ENCODE data around the gene GALNTL6. TPM values are rescaled to one million over a fixed set of nuclear protein-coding genes. Genes with fewer than 3 reads are reported as not detected.

GALNTL6 gene
- total and polyA plus RNA-seq, 2 donors (not counting 3 experiments of a cell fraction or from before 2014, with no cell fraction given): not detected

- H3K79me2 ChIP-seq (ENCODE audit: control insufficient read depth, insufficient read depth, low read length): no peaks in the 10 kb centered on the region
- CTCF ChIA-PET: interaction anchor here (0.7 to 3.2 kb wide), 11 partner anchors 11 to 277 kb away, joined by 3 to 67 read pairs (median 4); no protein-coding TSS in a partner anchor
- no peaks in the 10 kb centered on the region for H4K20me1 ChIP-seq (replicated peaks; ENCODE audit: control insufficient read depth, extremely low read depth, insufficient read depth, low read length)
- intact Hi-C loops (cut with micrococcal nuclease): no loop called here
- BruUV-seq (replicated peaks): no TSS peak
- H3K27me3 ChIP-seq (ENCODE audit: control insufficient read depth in 2 of 2, insufficient read depth in 2 of 2, low read length in 2 of 2): no peaks in the 10 kb centered on the region
- DNase-seq (ENCODE audit: low read depth, low spot score) (no peak), FAIRE-seq (no peak)
- H3K36me3 ChIP-seq (ENCODE audit: control insufficient read depth in 2 of 2, extremely low read depth in 1 of 2, insufficient read depth in 2 of 2, low read length in 2 of 2): no peaks in the 10 kb centered on the region
- H3K4me2 ChIP-seq (ENCODE audit: insufficient read depth, low read length): no peak overlapping the region
- dilution Hi-C loops (cut with MboI; ENCODE audit: extremely low pct_ligation_motif_present, low sequenced_read_pairs): no loop called here
- no peaks in the 10 kb centered on the region for H3K4me1 ChIP-seq (ENCODE audit: control insufficient read depth, extremely low read depth, insufficient read depth, low read length)
- no peak overlapping the region for H3K27ac ChIP-seq (ENCODE audit: insufficient read depth, low read depth, low read length)
- no peaks in the 10 kb centered on the region for H3K9me3 ChIP-seq (replicated peaks; ENCODE audit: control insufficient read depth, insufficient read depth, low read length)
- TF ChIP-seq FOS (IDR thresholded peaks at IDR 0.05; ENCODE audit: borderline replicate concordance, insufficient read depth, low read length) (no peak), POLR2A (IDR thresholded peaks at IDR 0.05; ENCODE audit: low read depth, low read length) (no peak), EZH2 (IDR thresholded peaks at IDR 0.05; ENCODE audit: borderline replicate concordance, low read depth, low read length, severe bottlenecking) (no peak), POLR2AphosphoS5 (IDR thresholded peaks at IDR 0.05; ENCODE audit: insufficient read depth, low read depth, low read length) (no peak), JUN (IDR thresholded peaks at IDR 0.05; ENCODE audit: borderline replicate concordance, insufficient read depth, insufficient read length, low read depth) (no peak), CTCF (IDR thresholded peaks at IDR 0.05; ENCODE audit: extremely low read depth in 1 of 2, insufficient read depth in 1 of 2, low read depth in 1 of 2, low read length in 2 of 2) (no peak), MYC (IDR thresholded peaks at IDR 0.05; ENCODE audit: low read depth, low read length) (no peak), MAX (IDR thresholded peaks at IDR 0.05; ENCODE audit: insufficient read depth, insufficient read length) (no peak), GATA2 (IDR thresholded peaks at IDR 0.05; ENCODE audit: insufficient read depth, insufficient read length, low read depth, low read length) (no peak)
- POLR2A ChIA-PET: no interaction called here
- no peak overlapping the region for H2AFZ ChIP-seq (ENCODE audit: low read depth, low read length)
- H3K9me1 ChIP-seq (replicated peaks; ENCODE audit: control insufficient read depth, extremely low read depth, insufficient read depth, low read length): no peaks in the 10 kb centered on the region
- no peak overlapping the region for H3K9ac ChIP-seq (replicated peaks; ENCODE audit: extremely low read depth, insufficient read depth, low read length)
- no peak overlapping the region for H3K4me3 ChIP-seq (replicated peaks in 1 of 3; ENCODE audit: insufficient read depth in 1 of 3, low read depth in 1 of 3, low read length in 3 of 3)
Measured at GRCh38 chr4:173024203-173024602, 1211.0 kb downstream of the GALNTL6 start.

Data from endothelial cell of umbilical vein (primary cell).